Subcutaneous adipose tissue (tissue), 4 donors: ENCODE results near the gene COQ10A. TPM values are rescaled to one million over a fixed set of nuclear protein-coding genes. Genes with fewer than 3 reads are reported as not detected.

Source experiments
- total RNA-seq, 4 donors: library from RNA; depleted of rRNA; stranded (reverse); fragments of >200 nt; gene quantifications; one replicate each; pipeline ENCODE4 v1.1.0, GENCODE V29; 2016
- TF ChIP-seq, protein P1 (sequence below): fragments of 450-650 bp; IDR thresholded peaks from one replicate; pipeline ENCODE4 v1.5.1; 2016; ENCODE audit warnings: low read depth, mild to moderate bottlenecking, control low read depth, antibody characterized with exemption, moderate library complexity

The COQ10A gene
- total RNA-seq, 4 donors from 2014 or later: 9.3 to 18.3 (median 12.4) TPM

DNA sequence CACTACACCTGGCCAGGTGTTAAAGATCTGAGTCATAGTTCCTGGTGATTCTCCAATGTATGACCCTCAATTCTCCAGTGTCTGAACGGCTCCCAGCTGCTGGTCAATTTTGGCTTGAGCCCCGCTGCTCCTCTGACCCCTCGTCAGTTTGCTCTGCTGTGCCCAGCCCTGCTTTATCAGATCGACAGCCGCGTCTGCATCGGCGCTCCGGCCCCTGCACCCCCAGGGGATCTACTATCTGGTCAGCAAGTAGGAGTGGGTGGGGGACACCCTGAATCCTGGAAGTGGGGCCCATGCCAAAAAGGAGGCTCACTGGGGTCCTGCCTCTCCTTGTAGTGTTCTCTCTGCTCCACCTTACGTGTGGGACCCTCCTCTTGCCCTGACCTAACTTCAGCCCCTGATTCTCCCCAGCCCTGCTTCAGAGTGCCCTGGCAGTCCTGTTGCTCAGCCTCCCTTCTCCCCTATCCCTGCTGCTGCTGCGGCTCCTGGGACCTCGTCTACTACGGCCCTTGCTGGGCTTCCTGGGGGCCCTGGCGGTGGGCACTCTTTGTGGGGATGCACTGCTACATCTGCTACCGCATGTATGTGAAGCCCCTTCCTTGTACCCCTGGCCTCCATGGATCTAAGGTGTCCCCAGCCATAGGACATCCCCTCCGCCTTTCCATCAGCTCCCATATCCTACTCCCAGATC is 31.9 kb upstream of the COQ10A start:
- TF ChIP-seq, protein P1, sequence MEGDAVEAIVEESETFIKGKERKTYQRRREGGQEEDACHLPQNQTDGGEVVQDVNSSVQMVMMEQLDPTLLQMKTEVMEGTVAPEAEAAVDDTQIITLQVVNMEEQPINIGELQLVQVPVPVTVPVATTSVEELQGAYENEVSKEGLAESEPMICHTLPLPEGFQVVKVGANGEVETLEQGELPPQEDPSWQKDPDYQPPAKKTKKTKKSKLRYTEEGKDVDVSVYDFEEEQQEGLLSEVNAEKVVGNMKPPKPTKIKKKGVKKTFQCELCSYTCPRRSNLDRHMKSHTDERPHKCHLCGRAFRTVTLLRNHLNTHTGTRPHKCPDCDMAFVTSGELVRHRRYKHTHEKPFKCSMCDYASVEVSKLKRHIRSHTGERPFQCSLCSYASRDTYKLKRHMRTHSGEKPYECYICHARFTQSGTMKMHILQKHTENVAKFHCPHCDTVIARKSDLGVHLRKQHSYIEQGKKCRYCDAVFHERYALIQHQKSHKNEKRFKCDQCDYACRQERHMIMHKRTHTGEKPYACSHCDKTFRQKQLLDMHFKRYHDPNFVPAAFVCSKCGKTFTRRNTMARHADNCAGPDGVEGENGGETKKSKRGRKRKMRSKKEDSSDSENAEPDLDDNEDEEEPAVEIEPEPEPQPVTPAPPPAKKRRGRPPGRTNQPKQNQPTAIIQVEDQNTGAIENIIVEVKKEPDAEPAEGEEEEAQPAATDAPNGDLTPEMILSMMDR: no peak

DNA sequence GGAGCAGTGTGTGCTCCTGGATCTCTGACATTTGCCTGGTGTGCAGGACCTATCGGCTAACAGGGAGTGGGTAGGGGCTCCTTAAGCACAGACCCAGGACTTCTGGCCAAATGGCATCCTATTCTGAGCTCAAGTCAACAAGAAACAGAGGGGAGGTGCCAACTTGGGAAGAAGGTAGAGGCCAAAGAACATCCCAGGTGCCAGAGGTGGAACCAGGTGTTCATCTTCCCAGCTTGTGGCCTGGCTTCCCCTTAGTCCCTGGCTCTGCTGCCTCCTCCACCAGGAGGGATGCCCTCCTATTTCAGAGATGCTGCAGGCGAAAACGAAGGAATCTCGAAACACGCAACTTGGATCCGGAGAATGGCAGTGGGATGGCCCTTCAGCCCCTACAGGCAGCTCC is 30.7 kb upstream of the COQ10A start:
- TF ChIP-seq, protein P1: no peak

GRCh38 chr12:56236985-56237384 is 29.8 kb upstream of the COQ10A start:
- TF ChIP-seq, protein P1: no peak

- TF ChIP-seq, protein P1: no peak
Observed at GRCh38 chr12:56237552-56237951, 29.2 kb upstream of the COQ10A start.

GRCh38 chr12:56241424-56242303 is 25.1 kb upstream of the COQ10A start:
- TF ChIP-seq, protein P1: no peak

DNA sequence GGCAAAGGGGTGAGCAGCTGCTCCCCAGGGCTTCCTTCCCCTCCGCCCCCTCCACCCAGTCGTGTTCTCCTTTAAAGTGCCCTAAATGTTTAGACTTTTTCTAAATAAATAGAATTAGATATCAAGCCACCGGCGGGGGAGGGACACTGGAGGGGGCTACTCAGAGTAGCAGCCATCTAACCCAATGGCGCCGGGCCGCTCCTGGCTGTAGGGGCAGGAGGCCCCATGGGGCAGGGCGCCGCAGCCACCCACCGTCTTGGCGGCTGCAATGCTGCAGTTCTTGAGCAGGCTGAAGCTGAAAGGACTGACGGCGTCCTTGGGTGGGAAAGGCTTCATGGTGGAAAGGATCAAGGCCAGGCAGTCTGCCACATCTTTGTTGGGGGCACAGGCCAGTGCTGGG is 23.8 kb upstream of the COQ10A start:
- TF ChIP-seq, protein P1: no peak

DNA sequence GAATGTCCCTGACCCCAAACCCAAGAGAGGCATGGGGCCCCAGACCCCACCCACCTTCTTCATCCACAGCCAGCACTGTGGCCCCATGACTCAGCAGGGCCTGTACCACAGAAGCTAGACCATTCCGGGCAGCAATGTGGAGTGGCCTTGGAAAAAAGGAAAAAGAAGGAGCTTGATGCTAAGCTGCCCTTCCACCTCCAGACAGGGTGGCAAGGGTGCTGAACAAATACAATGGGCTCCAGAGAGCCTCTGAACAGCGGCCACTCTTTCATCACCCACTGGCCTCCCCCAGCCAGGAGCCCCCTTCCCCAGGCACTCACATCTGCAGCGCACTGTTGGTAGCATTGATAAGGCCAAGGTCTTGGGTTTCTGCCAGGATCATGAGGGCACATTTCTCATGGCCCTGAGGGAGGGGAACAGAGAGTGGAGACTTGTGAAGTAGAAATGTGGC is 23.0 kb upstream of the COQ10A start:
- TF ChIP-seq, protein P1: no peak
